ENCODE results near the gene EFS. TPM values are rescaled to one million over a fixed set of nuclear protein-coding genes. Genes with fewer than 3 reads are reported as not detected.

EFS gene
- total and polyA plus RNA-seq, 2 of the 8 experiments (the other 6 are each of a cell fraction or from before 2014, with no cell fraction given): 27.8 to 28.6 TPM

- no peak overlapping the region for H2BK20ac ChIP-seq (ENCODE audit: low read length)
- ChIA-PET CTCF (ENCODE audit: partially characterized antibody) (interaction anchor here (0.7 to 5.2 kb wide), 6 partner anchors 8 to 121 kb away, joined by 3 to 15 read pairs (median 4); no protein-coding TSS in a partner anchor), POLR2A (ENCODE audit: partially characterized antibody) (interaction anchor here (1.4 to 4.5 kb wide), 4 partner anchors 9 to 31 kb away, joined by 3 to 25 read pairs (median 4); partner anchors contain the start of gene PABPN1)
- no peaks in the 10 kb centered on the region for H3K79me1 ChIP-seq (ENCODE audit: low read depth, low read length)
- H4K91ac ChIP-seq (replicated peaks; ENCODE audit: insufficient read length, low read length): no peak overlapping the region
- H2AFZ ChIP-seq (ENCODE audit: low read length): no peak overlapping the region
- H3K27ac ChIP-seq (ENCODE audit: low read depth, low read length): no peak overlapping the region
- no peak overlapping the region for H3K23ac ChIP-seq (ENCODE audit: insufficient read length)
- no peak overlapping the region for H2BK5ac ChIP-seq (ENCODE audit: low read depth, low read length)
- no peaks in the 10 kb centered on the region for H3K23me2 ChIP-seq (ENCODE audit: low read depth, low read length)
- H2AK5ac ChIP-seq (ENCODE audit: low read depth, low read length): no peak overlapping the region
- H4K20me1 ChIP-seq (replicated peaks in 1 of 2; ENCODE audit: control insufficient read depth in 1 of 2, insufficient read depth in 2 of 2, low read length in 2 of 2): no peaks in the 10 kb centered on the region
- no peak overlapping the region for H2BK12ac ChIP-seq (ENCODE audit: low read depth, low read length)
- H2BK120ac ChIP-seq (replicated peaks; ENCODE audit: low read depth, low read length): no peak overlapping the region
- no peak overlapping the region for H3K14ac ChIP-seq (ENCODE audit: insufficient read length)
- TF ChIP-seq EP300 (IDR thresholded peaks at IDR 0.05; ENCODE audit: borderline replicate concordance in 1 of 2, low read depth in 2 of 2, low read length in 2 of 2) (no peak), RBBP5 (IDR thresholded peaks at IDR 0.05; ENCODE audit: borderline replicate concordance, low read depth, low read length) (no peak), USF2 (IDR thresholded peaks at IDR 0.05; ENCODE audit: low read length) (no peak), SAP30 (IDR thresholded peaks at IDR 0.05; ENCODE audit: insufficient read depth, insufficient replicate concordance, low read length) (no peak), KDM5A (IDR thresholded peaks at IDR 0.05; ENCODE audit: low read length) (no peak), ATF2 (IDR thresholded peaks at IDR 0.05; ENCODE audit: low read length) (no peak)
- 86% methylated on average over 5 of the region's 5 CpGs; no CpG with 5 or more reads in 1 of the 2 experiments for WGBS, 2 experiments (ENCODE audit: extremely low coverage in 1 of 2, insufficient coverage in 1 of 2, insufficient read length in 1 of 2, insufficient replicate concordance in 2 of 2, low coverage in 1 of 2, low lambda C conversion rate in 2 of 2, missing lambda C conversion rate in 1 of 2)
- H2BK15ac ChIP-seq (ENCODE audit: low read length): no peak overlapping the region
- no peak overlapping the region for H3K56ac ChIP-seq (replicated peaks; ENCODE audit: insufficient read length, low read depth, low read length)
- H4K8ac ChIP-seq (ENCODE audit: extremely low read depth, insufficient read depth, low read length): no peak overlapping the region
- H3K4ac ChIP-seq (replicated peaks; ENCODE audit: insufficient read length, low read depth, low read length): no peak overlapping the region
- no peaks in the 10 kb centered on the region for H3K27me3 ChIP-seq (replicated peaks in 1 of 4; ENCODE audit: control insufficient read depth in 3 of 4, extremely low read depth in 1 of 4, insufficient read depth in 3 of 4, low read length in 3 of 4)
- H3K4me2 ChIP-seq (ENCODE audit: insufficient read depth in 1 of 2, low read depth in 2 of 2, low read length in 2 of 2): no peak overlapping the region
- no peak overlapping the region for H3K9ac ChIP-seq (replicated peaks in 1 of 4; ENCODE audit: extremely low read depth in 1 of 4, low read depth in 3 of 4, low read length in 3 of 4)
- H3K18ac ChIP-seq (ENCODE audit: extremely low read depth, low read length): no peak overlapping the region
- peaks cover 3 to 23% of the 10 kb centered on the region in 2 experiments for H3K9me3 ChIP-seq (ENCODE audit: insufficient read depth in 2 of 2, low read depth in 1 of 2, low read length in 1 of 2)
- H3K36me3 ChIP-seq (ENCODE audit: control insufficient read depth in 2 of 4, insufficient read depth in 4 of 4, low read length in 3 of 4): no peaks in the 10 kb centered on the region
- no peak for DNase-seq (ENCODE audit: low read depth in 1 of 2, low spot score in 2 of 2)
- H3K4me1 ChIP-seq (replicated peaks in 1 of 4; ENCODE audit: control insufficient read depth in 3 of 4, insufficient read depth in 4 of 4, low read length in 3 of 4): no peaks in the 10 kb centered on the region
- no peak overlapping the region for H3K4me3 ChIP-seq (ENCODE audit: extremely low read depth in 1 of 4, insufficient read depth in 2 of 4, low read depth in 3 of 4, low read length in 4 of 4)
- FAIRE-seq: no peak
- no peaks in the 10 kb centered on the region for H3K79me2 ChIP-seq (ENCODE audit: control insufficient read depth in 1 of 2, insufficient read depth in 2 of 2, low read length in 2 of 2)
- H4K5ac ChIP-seq (ENCODE audit: insufficient read length, low read depth, low read length): no peak overlapping the region
Measured at GRCh38 chr14:23335623-23336022, 29.3 kb downstream of the EFS start.
